Spinal cord (tissue), 10 donors: ENCODE data around the gene KRTAP13-3. TPM values are rescaled to one million over a fixed set of nuclear protein-coding genes. Genes with fewer than 3 reads are reported as not detected.

Experiments
- DNase-seq, 6 donors: peaks; one replicate each; pipeline versions ENCODE4 v3.0.0 to v3.0.0-alpha.2; 2013 to 2015; ENCODE audit warnings: low spot score in 6 of 6, low read depth in 4 of 6
- H3K27ac ChIP-seq: one replicate; pipeline ENCODE4 v1.5.1; 2013; ENCODE audit warnings: low read depth, low read length, control low read depth
- H3K27me3 ChIP-seq: one replicate; pipeline ENCODE4 v1.6.1; 2013; ENCODE audit warnings: low read length; ENCODE audit not compliant: control insufficient read depth, insufficient read depth
- H3K36me3 ChIP-seq: one replicate; pipeline ENCODE4 v1.6.1; 2013; ENCODE audit warnings: low read length; ENCODE audit not compliant: control insufficient read depth, insufficient read depth
- H3K4me1 ChIP-seq: one replicate; pipeline ENCODE4 v1.6.1; 2013; ENCODE audit warnings: low read length; ENCODE audit not compliant: control insufficient read depth, insufficient read depth
- H3K4me3 ChIP-seq: one replicate; pipeline ENCODE4 v1.5.1; 2013; ENCODE audit warnings: low read depth, low read length, control low read depth
- H3K9me3 ChIP-seq: one replicate; pipeline ENCODE4 v1.6.1; 2013; ENCODE audit warnings: low read length; ENCODE audit not compliant: control insufficient read depth, insufficient read depth
- WGBS: methylation state at CpG from one replicate; pipeline ENCODE4 v1.1.5; 2013; ENCODE audit warnings: missing lambda C conversion rate; ENCODE audit not compliant: insufficient coverage; 5-methylcytosine and 5-hydroxymethylcytosine counted together
- long read RNA-seq, 4 donors: transcript quantifications; one replicate each; lab custom pipeline, GENCODE V29; 2026
- polyA plus RNA-seq, 2 donors: library from polyadenylated mRNA; unstranded; fragments of 120-200 nt; gene quantifications; one replicate each; pipeline ENCODE4 v1.2.1, GENCODE V29; 2013; ENCODE audit not compliant: insufficient read length in 2 of 2
- total RNA-seq, 2 donors: library from RNA; depleted of rRNA in 1 of 2; stranded (reverse); fragments of 120-200 nt in 1 of 2; fragments of >200 nt in 1 of 2; gene quantifications; one replicate each; pipeline versions ENCODE4 v1.2.3 to v1.2.4, GENCODE V29; 2013 to 2014
- donor health status: healthy.

Gene KRTAP13-3, protein sequence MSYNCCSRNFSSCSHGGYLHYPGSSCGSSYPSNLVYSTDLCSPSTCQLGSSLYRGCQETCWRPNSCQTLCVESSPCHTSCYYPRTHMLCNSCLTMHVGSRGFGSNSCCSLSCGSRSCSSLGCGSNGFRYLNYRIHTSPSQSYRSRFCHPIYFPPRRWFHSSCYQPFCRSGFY
- total RNA-seq (not detected), polyA plus RNA-seq (not detected)
- long read RNA-seq, donor 1: 0 reads
- long read RNA-seq, donor 2: 0 reads
- long read RNA-seq, donor 3: 0 reads
- long read RNA-seq, donor 4: 0 reads

DNA sequence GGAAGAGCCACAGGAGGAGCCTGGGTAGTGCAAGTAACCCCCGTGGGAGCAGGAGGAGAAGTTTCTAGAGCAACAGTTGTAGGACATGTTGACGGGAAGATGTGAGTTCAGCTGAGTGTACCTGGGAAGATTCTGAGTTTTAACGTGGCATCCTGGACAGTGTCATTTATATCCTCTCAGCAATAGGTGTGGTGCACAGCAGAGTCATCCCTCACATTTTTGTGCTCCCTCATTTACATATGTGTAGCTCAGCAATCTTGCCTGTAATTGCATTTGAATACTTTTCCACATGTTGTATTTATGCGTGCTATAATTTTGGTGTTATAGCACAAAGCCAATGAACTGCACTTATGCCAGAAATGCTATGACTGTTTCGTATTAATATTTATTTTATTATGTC is at the start of gene KRTAP13-3:
KRTAP13-3 (minus strand) TSS at position 101 of the 400 bp plus-strand sequence; CDS start at position 87, 14 bp downstream.
- H3K27ac ChIP-seq: no peak within 1 kb of the TSS
- no peaks in the 10 kb centered on the region for H3K36me3 ChIP-seq
- no peaks in the 10 kb centered on the region for H3K27me3 ChIP-seq
- no peaks in the 10 kb centered on the region for H3K9me3 ChIP-seq
- DNase-seq: no peak
- H3K4me3 ChIP-seq: no peak within 1 kb of the TSS
- WGBS: 95% methylated on average over 3 of the region's 5 CpGs
- H3K4me1 ChIP-seq: no peaks in the 10 kb centered on the region

DNA sequence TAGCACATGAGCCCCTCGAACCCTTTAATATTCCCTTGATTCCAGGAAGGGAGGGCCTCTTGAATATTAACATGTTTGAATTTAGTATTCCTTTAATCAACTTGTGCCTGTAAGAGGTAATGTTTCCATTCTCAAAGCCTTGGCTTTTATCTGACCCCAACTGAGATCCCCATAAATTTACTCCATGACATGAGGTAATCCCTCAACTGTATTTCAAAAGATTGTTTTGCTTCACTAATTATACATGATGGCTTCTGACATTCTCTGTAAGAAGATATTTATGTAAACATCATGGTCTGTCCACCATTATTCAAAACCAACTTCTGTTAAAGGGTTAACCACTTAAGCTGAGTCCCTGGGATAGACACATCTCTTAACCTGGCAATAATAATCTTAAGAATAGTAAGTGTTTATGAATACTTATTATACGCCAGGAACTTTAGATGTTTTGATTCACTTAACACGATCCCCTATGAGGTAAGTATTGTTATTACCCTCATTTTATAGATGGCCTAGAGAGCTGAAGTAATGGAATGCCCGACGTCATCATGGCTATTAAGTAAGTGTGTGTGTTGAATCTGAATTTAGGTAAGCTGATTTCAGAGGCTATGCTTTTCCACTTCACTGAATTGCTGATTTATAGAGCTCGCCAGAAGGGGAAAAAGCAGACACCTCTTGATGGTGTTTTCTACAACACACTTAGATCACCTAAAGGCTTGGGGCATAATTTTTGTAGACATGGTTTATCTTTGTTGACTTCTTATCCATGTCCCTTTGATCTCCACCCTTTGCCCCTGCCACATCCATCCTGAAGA is 43.4 kb upstream of the KRTAP13-3 start:
- Histone ChIP-seq H3K27ac (no peak overlapping the region), H3K36me3 (no peaks in the 10 kb centered on the region), H3K27me3 (no peaks in the 10 kb centered on the region), H3K9me3 (no peaks in the 10 kb centered on the region), H3K4me3 (no peak overlapping the region), H3K4me1 (no peaks in the 10 kb centered on the region)
- no CpG with 5 or more reads among the region's 6 CpGs for WGBS
- no peak for DNase-seq

DNA sequence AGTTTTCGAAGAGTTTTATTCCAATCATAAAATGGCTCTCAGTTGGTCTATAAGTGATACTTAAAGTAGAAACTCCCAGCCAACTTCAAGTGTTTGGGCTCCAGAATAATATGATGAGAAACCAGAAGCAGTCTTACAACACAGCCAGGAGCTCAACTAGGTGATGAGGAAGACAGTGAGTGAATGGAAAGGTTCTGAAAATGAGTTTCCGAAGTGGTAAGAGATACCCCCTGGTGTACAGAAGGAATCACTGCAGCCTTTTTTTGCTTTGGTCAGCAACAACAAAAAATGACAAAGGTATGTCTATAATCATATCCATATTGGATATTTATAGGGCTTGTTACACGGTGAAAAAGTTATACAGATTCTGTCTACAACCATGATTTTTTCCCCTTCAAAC is 38.0 kb upstream of the KRTAP13-3 start:
- no peaks in the 10 kb centered on the region for H3K27me3 ChIP-seq
- no CpG with 5 or more reads among the region's 3 CpGs for WGBS
- H3K4me3 ChIP-seq: no peak overlapping the region
- H3K9me3 ChIP-seq: no peaks in the 10 kb centered on the region
- H3K4me1 ChIP-seq: no peaks in the 10 kb centered on the region
- no peak overlapping the region for H3K27ac ChIP-seq
- no peak for DNase-seq
- no peaks in the 10 kb centered on the region for H3K36me3 ChIP-seq

DNA sequence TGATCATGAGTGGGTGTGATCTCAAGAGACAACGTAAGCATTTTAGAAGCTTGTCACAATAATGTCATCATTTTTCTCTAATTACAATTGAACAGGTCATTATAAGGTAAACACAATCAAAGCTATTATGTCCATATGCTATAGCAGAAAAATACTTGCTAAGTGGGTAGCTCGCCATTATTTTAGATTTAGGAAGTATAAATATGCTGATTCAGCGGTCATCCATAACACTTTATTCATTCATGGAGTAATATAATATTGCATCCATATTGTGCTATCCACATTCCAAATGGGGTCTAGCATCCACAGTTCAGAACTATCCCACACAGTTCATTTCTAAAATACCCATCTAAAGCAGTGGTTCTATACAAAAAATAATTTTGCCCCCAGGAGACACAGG is 22.8 kb upstream of the KRTAP13-3 start:
- Histone ChIP-seq H3K36me3 (no peaks in the 10 kb centered on the region), H3K9me3 (no peaks in the 10 kb centered on the region), H3K4me1 (no peaks in the 10 kb centered on the region), H3K27ac (no peak overlapping the region), H3K27me3 (no peaks in the 10 kb centered on the region), H3K4me3 (no peak overlapping the region)
- no CpG with 5 or more reads among the region's 3 CpGs for WGBS
- DNase-seq: no peak

DNA sequence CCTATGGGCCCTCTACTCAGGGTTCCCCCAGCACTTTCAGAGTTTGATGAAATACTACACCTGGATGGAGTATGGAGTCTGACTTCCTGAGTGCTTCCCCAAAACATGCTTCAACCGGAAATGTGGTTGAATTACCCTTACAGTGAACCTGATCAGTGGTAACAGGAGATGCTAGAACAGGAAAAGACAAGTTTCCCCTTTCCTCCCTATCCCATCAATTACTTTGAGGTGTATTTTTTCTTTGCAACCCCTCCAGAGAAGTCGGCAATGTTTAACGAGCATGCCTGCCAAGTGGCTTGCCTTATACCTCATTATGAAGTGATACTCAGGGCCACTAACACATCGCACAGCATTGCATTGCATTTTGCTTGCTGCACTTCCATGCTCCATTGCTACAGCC is 21.3 kb upstream of the KRTAP13-3 start:
- Histone ChIP-seq H3K9me3 (no peaks in the 10 kb centered on the region), H3K4me1 (no peaks in the 10 kb centered on the region), H3K27ac (no peak overlapping the region), H3K36me3 (no peaks in the 10 kb centered on the region), H3K27me3 (no peaks in the 10 kb centered on the region), H3K4me3 (no peak overlapping the region)
- 63% methylated on average over 3 of the region's 4 CpGs for WGBS
- no peak for DNase-seq

DNA sequence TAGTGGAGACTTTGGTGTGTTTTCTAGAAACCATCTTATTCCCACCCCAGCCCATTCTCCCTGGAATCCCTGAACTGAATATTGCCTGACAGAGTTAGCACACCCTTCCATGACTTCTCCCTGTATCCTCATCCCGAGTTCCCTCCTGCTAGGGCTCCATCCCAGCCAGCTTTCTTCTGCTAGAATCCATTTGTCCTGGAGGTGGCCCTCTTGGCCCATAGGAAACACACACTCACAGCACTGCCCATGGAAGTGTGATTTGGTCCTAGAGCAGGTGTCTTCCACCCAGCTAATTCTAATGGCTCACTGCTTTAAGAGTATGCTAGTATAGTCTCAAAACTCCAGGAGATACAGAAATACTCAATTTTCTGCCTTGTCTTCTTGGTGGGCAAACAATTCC is 18.5 kb upstream of the KRTAP13-3 start:
- Histone ChIP-seq H3K9me3 (no peaks in the 10 kb centered on the region), H3K27ac (no peak overlapping the region), H3K36me3 (no peaks in the 10 kb centered on the region), H3K4me3 (no peak overlapping the region), H3K27me3 (no peaks in the 10 kb centered on the region), H3K4me1 (no peaks in the 10 kb centered on the region)
- WGBS: 45% methylated on average over 1 of the region's 1 CpG
- no peak for DNase-seq

DNA sequence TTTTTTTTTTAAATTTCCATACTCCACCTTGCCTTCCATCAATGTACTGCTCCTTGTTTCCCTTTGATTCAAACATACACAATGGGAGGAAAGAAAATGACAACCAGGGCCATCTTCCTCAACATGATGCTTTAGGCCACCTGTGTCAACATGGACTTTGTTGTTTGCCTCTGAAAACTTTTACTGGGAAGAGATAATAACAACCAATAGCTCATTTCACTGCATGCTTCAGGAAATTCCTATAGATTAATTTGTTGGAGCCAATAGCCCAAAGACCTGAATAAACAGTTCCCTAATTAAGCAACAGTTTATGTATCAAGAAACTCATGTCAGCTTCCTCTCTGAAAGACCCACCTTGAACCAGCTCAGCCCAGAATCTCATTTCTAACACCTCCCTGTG is 17.5 kb upstream of the KRTAP13-3 start:
- no peaks in the 10 kb centered on the region for H3K36me3 ChIP-seq
- no peak for DNase-seq
- no peaks in the 10 kb centered on the region for H3K9me3 ChIP-seq
- H3K4me3 ChIP-seq: no peak overlapping the region
- H3K27ac ChIP-seq: no peak overlapping the region
- H3K27me3 ChIP-seq: no peaks in the 10 kb centered on the region
- H3K4me1 ChIP-seq: no peaks in the 10 kb centered on the region

DNA sequence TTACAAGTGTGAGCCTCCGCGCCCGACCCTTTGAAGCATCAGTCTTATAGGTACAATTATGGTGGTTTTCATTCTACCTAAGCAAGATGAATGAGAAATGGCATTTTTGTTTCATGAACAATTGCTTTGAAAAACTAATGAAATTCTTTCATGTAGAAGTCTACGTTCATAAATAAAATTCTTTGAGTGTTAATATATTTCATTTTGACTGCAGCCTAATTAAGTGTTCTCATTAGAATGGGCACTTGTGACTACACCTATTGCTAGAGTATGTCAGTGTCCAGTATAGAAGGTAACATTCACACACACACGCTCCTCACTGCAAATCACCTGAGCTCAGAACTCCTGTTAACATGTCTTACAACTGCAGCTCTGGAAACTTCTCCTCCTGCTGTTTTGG is 14.2 kb upstream of the KRTAP13-3 start, which contains the start of gene KRTAP15-1:
KRTAP15-1 (plus strand) TSS at position 301 of the 400 bp plus-strand sequence; CDS start at position 354, 53 bp downstream.
- Histone ChIP-seq H3K4me1 (no peaks in the 10 kb centered on the region), H3K27ac (no peak within 1 kb of the TSS), H3K36me3 (no peaks in the 10 kb centered on the region), H3K9me3 (no peaks in the 10 kb centered on the region), H3K4me3 (no peak within 1 kb of the TSS), H3K27me3 (no peaks in the 10 kb centered on the region)
- 80% methylated on average over 1 of the region's 5 CpGs for WGBS
- DNase-seq: no peak

DNA sequence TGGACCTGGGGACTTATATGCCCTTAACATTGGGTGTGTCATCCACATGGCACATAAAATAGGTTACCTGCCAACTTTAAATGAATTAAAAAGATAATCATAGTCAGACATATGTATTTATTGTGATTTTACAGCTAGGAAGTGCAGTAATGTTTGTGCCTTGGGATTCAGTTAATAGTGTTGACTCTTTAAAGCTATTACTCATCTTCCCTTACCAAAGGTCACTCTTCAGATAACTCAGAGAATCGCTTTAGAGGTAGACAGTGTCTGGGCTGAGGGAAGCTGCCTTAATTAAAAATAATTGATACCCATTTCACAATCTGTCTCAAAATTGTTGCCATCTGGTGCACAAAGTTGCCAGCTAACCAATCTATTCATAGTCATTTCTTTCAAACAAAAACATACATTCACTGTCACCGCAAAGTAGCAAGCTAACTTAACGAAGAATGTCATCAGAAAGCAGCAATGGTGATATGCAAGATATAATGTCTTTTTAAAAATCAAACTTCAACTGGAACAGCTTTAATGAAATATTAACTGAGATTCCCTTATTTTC is 11.4 kb upstream of the KRTAP13-3 start:
- DNase-seq: peak in 1 of 6 donors; percentile 86

More for the DNA sequence above, 11.4 kb upstream of the KRTAP13-3 start:
- no peaks in the 10 kb centered on the region for H3K9me3 ChIP-seq
- no peaks in the 10 kb centered on the region for H3K36me3 ChIP-seq
- no CpG with 5 or more reads among the region's 3 CpGs for WGBS
- H3K4me3 ChIP-seq: no peak overlapping the region
- H3K4me1 ChIP-seq: no peaks in the 10 kb centered on the region
- no peak overlapping the region for H3K27ac ChIP-seq
- H3K27me3 ChIP-seq: no peaks in the 10 kb centered on the region
